GM18951 (cell line): ENCODE data around the gene COL27A1.

ENCODE experiments used
- POLR2A ChIP-seq: IDR thresholded peaks from 4 replicates; pipeline ENCODE4 v1.6.1; 2011; ENCODE audit warnings: mild to moderate bottlenecking; ENCODE audit not compliant: insufficient read length, insufficient read depth; ENCODE audit errors: extremely low read depth
- in situ Hi-C: fragments of 300-500 bp; cut with MboI; formaldehyde crosslinking; loops from one replicate; pipeline ENCODE4 v1.12.0; 2022; ENCODE audit warnings: low sequenced_read_pairs, mixed read lengths, inconsistent platforms; ENCODE audit not compliant: unreplicated experiment

COL27A1 gene

GRCh38 chr9:114282507-114282906, 127.2 kb downstream of the COL27A1 start:
- in situ Hi-C loops, result loop anchor here (10.0 kb wide), 1 partner anchor 198 kb away; no protein-coding TSS in a partner anchor
- no peak for TF ChIP-seq POLR2A

DNA sequence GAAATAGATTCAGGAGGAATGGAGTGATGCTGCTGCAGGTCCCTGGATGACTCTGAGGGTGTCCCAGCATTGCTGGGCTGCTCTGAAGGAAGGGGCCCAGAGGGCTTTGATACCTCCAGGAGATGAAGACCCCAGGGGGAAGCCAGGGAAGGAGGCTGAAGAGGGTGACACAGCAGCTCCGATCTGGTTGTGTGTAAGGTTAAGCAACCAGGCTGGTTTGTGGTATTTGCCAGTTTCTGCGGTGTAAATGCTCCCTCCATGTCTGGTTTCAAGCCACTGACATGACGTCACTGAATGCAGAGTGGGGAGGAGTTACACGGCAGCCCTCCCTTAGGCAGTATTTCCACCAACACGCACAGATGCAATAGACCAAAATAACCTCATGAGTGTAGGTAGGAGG, 127.6 kb downstream of the COL27A1 start:
- in situ Hi-C loops, result loop anchor here (10.0 kb wide), 1 partner anchor 198 kb away; no protein-coding TSS in a partner anchor
- TF ChIP-seq POLR2A, result no peak

GRCh38 chr9:114283551-114284111, 128.3 kb downstream of the COL27A1 start:
- no peak for TF ChIP-seq POLR2A

GRCh38 chr9:114284316-114285060, 129.2 kb downstream of the COL27A1 start:
- no peak for TF ChIP-seq POLR2A
- in situ Hi-C loops, result loop anchor here (10.0 kb wide), 1 partner anchor 200 kb away; no protein-coding TSS in a partner anchor

More at GRCh38 chr9:114283551-114284111, 128.3 kb downstream of the COL27A1 start:
- in situ Hi-C loops, result loop anchor here (10.0 kb wide), 1 partner anchor 199 kb away; no protein-coding TSS in a partner anchor

- no peak for TF ChIP-seq POLR2A
- in situ Hi-C loops, result loop anchor here (10.0 kb wide), 1 partner anchor 201 kb away; no protein-coding TSS in a partner anchor
These were observed 130.0 kb downstream of the COL27A1 start for GRCh38 chr9:114285166-114285867.

GRCh38 chr9:114286146-114286679, 130.9 kb downstream of the COL27A1 start:
- in situ Hi-C loops, result loop anchor here (10.0 kb wide), 1 partner anchor 201 kb away; no protein-coding TSS in a partner anchor
- TF ChIP-seq POLR2A, result no peak

- in situ Hi-C loops, result loop anchor here (10.0 kb wide), 1 partner anchor 202 kb away; no protein-coding TSS in a partner anchor
- no peak for TF ChIP-seq POLR2A
These were observed 131.8 kb downstream of the COL27A1 start for GRCh38 chr9:114287001-114287762.

GRCh38 chr9:114287763-114288192, 132.4 kb downstream of the COL27A1 start:
- in situ Hi-C loops, result loop anchor here (10.0 kb wide), 1 partner anchor 203 kb away; no protein-coding TSS in a partner anchor
- TF ChIP-seq POLR2A, result no peak

DNA sequence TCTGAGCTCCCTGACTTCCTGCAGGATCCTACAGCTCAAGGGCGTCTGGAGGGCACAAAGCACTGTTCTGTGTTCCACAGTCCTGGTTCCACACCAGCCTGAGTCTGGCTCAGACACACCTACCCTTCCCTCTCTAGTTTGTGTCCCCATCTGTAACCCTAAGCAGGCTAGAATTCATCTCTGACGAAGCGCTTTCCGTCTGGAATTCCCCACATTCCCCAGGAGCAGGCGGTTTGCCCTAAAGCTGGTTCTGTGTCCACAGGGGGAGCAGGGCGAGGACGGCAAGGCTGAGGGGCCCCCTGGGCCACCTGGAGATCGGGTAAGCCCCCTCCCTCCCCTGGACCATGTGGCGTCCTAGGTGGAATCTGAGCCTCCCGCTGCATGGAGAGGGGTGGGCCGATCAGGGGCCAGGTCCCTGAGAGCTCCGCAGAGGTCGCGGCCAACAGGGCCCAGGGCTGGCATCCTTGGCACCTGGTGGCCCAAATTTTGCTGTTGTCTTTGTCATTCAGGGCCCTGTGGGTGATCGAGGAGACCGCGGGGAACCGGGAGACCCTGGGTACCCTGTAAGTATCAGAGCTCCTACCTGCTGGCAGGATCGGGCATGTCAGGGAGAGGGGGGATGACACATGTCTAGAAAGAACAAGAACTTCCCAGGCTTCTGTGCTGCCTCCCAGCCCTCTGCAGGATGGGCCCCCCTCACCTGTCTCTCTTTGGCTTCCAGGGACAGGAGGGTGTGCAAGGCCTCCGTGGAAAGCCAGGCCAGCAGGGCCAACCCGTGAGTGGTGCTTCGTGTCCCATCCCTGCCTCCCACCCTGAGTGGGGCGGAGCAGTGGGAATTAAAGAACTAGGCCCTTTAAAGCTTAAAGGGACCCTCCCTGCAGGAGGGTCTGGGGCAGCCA, 133.1 kb downstream of the COL27A1 start:
- in situ Hi-C loops, result loop anchor here (10.0 kb wide), 1 partner anchor 204 kb away; no protein-coding TSS in a partner anchor
- TF ChIP-seq POLR2A, result no peak

DNA sequence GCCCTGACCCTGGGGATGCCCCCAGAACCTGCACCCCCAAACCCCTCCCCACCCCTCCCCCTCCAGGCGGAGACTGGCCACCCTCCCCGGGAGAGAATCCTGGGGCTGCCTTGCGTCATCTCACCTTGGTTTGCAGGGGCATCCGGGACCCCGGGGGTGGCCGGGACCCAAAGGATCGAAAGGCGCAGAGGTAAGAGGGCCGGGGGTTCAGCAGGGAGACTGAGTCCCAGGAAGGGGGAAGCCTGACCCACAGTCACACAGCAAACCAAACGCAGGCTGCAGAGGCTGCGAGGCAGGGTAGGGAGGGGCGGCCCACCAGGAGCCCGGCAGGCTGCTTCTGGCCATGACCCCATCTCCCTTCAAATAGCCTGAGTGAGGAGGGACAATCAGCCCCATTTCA, 133.8 kb downstream of the COL27A1 start:
- TF ChIP-seq POLR2A, result no peak
- in situ Hi-C loops, result loop anchor here (10.0 kb wide), 1 partner anchor 204 kb away; no protein-coding TSS in a partner anchor

DNA sequence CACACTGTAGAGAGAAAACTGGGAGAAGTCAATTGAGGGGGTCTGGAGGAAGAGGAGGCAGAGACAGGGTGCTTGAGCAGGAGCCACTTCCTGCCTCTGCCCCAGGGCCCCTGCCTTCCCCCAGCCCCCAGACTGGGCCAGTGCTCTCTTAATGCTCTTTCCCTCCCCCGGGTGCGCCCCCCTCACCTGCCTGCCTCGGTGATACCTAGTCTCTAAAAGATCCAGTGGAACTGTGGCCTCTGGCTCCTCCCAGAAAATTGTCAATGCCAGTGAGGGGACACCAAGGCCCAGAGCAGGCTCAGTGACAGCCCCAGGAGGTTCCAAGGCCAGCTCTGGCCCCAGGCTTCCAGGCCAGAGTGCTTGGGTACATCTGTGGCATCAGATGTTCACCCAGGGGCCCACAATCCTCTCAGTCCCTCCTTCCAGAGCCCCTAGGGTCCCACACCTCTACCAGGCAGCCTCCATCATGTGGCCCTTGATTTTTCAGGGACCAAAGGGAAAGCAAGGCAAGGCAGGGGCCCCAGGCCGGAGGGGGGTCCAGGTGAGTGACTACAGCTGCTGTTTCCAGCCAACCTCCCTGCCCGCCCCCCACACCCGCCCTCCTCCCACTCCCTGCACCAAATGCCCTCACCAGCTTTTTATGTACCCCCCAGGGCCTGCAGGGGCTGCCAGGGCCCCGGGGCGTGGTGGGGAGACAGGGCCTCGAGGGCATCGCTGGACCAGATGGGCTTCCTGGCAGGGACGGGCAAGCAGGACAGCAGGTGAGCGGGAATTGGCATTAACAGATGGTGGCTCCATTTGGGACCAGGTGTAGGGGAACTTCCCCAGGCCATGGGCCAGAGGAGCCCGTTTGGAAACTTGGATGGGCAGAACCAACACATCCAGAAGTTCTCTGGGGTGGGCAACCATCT, 134.5 kb downstream of the COL27A1 start:
- in situ Hi-C loops, result loop anchor here (10.0 kb wide), 1 partner anchor 205 kb away; no protein-coding TSS in a partner anchor
- no peak for TF ChIP-seq POLR2A
